ENCODE results near the gene ANAPC15.

The ANAPC15 gene

DNA sequence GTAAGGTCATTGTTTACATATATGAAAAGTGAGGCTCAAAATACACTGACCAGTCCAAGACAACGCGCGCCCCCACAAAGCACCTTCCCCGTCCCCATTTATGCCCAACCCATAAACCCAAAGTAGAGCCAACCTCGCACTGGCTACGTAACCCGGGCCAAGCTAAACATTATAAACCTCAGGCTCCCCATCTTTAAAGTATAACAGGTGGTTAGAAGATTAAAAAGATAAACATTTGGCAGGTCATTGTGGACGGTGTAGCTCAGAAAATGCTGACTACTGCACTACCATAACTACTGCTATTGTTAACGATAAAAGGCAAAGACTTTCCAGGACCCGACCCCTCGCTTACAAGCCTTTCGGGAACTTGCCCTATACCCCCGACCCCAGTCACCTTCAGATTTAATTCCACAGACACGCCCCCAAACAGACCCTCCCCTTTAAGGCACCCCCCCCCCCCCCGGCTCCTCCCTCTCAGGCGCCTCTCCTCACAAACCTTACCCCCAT is 32.6 kb downstream of the ANAPC15 start:
- Histone ChIP-seq H3K36me3 (ENCODE audit: insufficient read depth) (no peaks in the 10 kb centered on the region), H3K27ac (peak overlapping the region; percentile 66), H4K20me1 (ENCODE audit: insufficient read depth) (no peaks in the 10 kb centered on the region), H2AFZ (ENCODE audit: low read depth) (peak overlapping the region; percentile 53), H3K9ac (peak overlapping the region; percentile 67; the same call in 1 of the 2 replicates), H3K79me2 (ENCODE audit: insufficient read depth, low read depth) (peaks cover 51% of the 10 kb centered on the region), H3K4me3 (IDR thresholded peaks at IDR 0.05; ENCODE audit: insufficient read depth, low read depth, low read length) (no peak overlapping the region), H3K4me1 (ENCODE audit: low read depth, poor library complexity, severe bottlenecking) (peaks cover 43% of the 10 kb centered on the region), H3K27me3 (ENCODE audit: insufficient read depth, low read depth) (no peaks in the 10 kb centered on the region), H3K4me2 (peak overlapping the region; percentile 53)
- TF ChIP-seq, protein P1, sequence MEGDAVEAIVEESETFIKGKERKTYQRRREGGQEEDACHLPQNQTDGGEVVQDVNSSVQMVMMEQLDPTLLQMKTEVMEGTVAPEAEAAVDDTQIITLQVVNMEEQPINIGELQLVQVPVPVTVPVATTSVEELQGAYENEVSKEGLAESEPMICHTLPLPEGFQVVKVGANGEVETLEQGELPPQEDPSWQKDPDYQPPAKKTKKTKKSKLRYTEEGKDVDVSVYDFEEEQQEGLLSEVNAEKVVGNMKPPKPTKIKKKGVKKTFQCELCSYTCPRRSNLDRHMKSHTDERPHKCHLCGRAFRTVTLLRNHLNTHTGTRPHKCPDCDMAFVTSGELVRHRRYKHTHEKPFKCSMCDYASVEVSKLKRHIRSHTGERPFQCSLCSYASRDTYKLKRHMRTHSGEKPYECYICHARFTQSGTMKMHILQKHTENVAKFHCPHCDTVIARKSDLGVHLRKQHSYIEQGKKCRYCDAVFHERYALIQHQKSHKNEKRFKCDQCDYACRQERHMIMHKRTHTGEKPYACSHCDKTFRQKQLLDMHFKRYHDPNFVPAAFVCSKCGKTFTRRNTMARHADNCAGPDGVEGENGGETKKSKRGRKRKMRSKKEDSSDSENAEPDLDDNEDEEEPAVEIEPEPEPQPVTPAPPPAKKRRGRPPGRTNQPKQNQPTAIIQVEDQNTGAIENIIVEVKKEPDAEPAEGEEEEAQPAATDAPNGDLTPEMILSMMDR (conservative IDR thresholded peaks at IDR 0.05; ENCODE audit: low read depth, low read length) = no peak

DNA sequence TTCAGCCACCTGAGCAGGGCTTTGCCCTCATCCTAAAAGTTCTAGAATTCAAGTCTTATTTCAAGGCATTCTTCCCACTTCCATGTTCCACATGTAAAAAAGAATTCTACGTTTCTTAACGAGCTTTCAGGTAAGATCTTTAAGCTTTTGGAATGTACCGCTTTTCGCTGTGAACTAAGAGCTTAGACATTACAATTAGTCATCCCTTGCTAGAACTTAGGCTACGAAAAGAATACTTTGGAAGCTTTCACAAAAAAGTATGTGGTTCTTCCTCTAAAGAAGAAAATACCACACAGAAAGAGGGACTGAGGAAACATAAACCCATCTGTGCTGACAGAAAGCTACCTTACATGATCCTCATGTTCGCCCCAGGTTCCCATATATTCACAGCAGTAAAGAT is 34.0 kb downstream of the ANAPC15 start:
- peaks cover 43% of the 10 kb centered on the region for H3K4me1 ChIP-seq (ENCODE audit: low read depth, poor library complexity, severe bottlenecking)
- H3K27me3 ChIP-seq (ENCODE audit: insufficient read depth, low read depth) = no peaks in the 10 kb centered on the region
- H4K20me1 ChIP-seq (ENCODE audit: insufficient read depth) = no peaks in the 10 kb centered on the region
- no peak overlapping the region for H3K4me3 ChIP-seq (IDR thresholded peaks at IDR 0.05; ENCODE audit: insufficient read depth, low read depth, low read length)
- no peak overlapping the region for H3K27ac ChIP-seq
- peaks cover 64% of the 10 kb centered on the region for H3K79me2 ChIP-seq (ENCODE audit: insufficient read depth, low read depth)
- TF ChIP-seq, protein P1 (conservative IDR thresholded peaks at IDR 0.05; ENCODE audit: low read depth, low read length) = no peak
- H3K9ac ChIP-seq = no peak overlapping the region
- peak overlapping the region; percentile 53 for H3K4me2 ChIP-seq
- H3K36me3 ChIP-seq (ENCODE audit: insufficient read depth) = no peaks in the 10 kb centered on the region
- no peak overlapping the region for H2AFZ ChIP-seq (ENCODE audit: low read depth)

DNA sequence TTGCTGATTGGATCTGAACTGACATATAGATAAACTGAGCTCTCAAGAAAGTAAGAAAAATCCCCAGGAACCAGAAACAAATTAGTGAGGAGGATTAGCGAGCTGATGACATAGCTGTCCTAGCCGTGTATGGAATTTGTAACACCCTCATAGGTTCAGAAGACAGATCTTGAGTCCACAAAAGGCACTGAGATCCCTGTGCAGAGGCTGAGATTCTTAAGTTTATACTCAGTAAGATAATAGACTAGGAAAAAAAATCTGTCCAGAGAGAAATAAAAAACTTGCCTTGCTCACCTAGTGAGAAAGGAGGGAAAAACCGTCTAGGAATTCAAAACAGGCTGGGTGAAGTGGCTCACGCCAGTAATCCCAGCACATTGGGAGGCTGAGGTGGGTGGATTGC is 36.7 kb downstream of the ANAPC15 start:
- H2AFZ ChIP-seq (ENCODE audit: low read depth) = no peak overlapping the region
- H3K27ac ChIP-seq = no peak overlapping the region; the same call in 1 of the 2 replicates
- no peak overlapping the region for H3K4me3 ChIP-seq (IDR thresholded peaks at IDR 0.05; ENCODE audit: insufficient read depth, low read depth, low read length)
- no peaks in the 10 kb centered on the region for H3K36me3 ChIP-seq (ENCODE audit: insufficient read depth)
- peaks cover 91% of the 10 kb centered on the region for H3K79me2 ChIP-seq (ENCODE audit: insufficient read depth, low read depth)
- no peaks in the 10 kb centered on the region for H4K20me1 ChIP-seq (ENCODE audit: insufficient read depth)
- no peak overlapping the region for H3K9ac ChIP-seq
- TF ChIP-seq, protein P1 (conservative IDR thresholded peaks at IDR 0.05; ENCODE audit: low read depth, low read length) = no peak
- peaks cover 56% of the 10 kb centered on the region for H3K4me1 ChIP-seq (ENCODE audit: low read depth, poor library complexity, severe bottlenecking)
- H3K4me2 ChIP-seq = no peak overlapping the region
- H3K27me3 ChIP-seq (ENCODE audit: insufficient read depth, low read depth) = no peaks in the 10 kb centered on the region

DNA sequence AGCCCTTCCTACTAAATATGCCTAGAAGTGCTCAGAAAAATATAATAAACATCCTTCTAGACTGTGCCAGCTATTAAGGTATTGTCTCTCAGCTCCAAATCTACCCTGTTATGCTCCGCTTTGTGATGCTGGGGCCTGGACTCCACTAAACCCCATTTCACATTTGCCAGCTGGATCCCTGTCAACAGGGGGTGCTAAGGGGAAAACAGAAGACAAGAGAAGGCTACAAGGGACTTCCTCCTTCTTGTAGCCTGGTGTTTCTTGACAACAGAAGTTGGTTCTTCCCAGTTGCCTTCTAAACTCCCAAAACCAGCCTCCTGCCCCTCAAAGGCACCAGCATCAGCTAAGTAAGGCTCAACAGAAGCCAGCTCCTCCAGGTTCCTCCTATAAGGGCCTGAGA is 37.4 kb downstream of the ANAPC15 start:
- Histone ChIP-seq H3K27ac (no peak overlapping the region; the same call in 1 of the 2 replicates), H3K79me2 (ENCODE audit: insufficient read depth, low read depth) (peaks cover 97% of the 10 kb centered on the region), H3K4me1 (ENCODE audit: low read depth, poor library complexity, severe bottlenecking) (peaks cover 62% of the 10 kb centered on the region), H3K9ac (no peak overlapping the region), H3K27me3 (ENCODE audit: insufficient read depth, low read depth) (no peaks in the 10 kb centered on the region), H3K36me3 (ENCODE audit: insufficient read depth) (no peaks in the 10 kb centered on the region), H3K4me3 (IDR thresholded peaks at IDR 0.05; ENCODE audit: insufficient read depth, low read depth, low read length) (no peak overlapping the region), H4K20me1 (ENCODE audit: insufficient read depth) (no peaks in the 10 kb centered on the region), H2AFZ (ENCODE audit: low read depth) (no peak overlapping the region), H3K4me2 (no peak overlapping the region)
- TF ChIP-seq, protein P1 (conservative IDR thresholded peaks at IDR 0.05; ENCODE audit: low read depth, low read length) = no peak
